HG02798 (cell line): ENCODE measurements around the gene PGLYRP1.
A peak's percentile ranks its signal among the peaks of the same experiment; 100 is the strongest.

Experiments used
- ATAC-seq: cut with Tn5 transposase; IDR thresholded peaks from one replicate; pipeline ENCODE4 v1.9.1; 2021; ENCODE audit warnings: mild to moderate bottlenecking; ENCODE audit not compliant: unreplicated experiment, poor library complexity

The PGLYRP1 gene

GRCh38 chr19:46033401-46033800 lies 10.5 kb upstream of the PGLYRP1 start:
- ATAC-seq: no peak

GRCh38 chr19:46032597-46033025 lies 9.8 kb upstream of the PGLYRP1 start:
- no peak for ATAC-seq

- ATAC-seq: no peak
Measured at GRCh38 chr19:46031781-46032596, 9.1 kb upstream of the PGLYRP1 start.

GRCh38 chr19:46030812-46031550 lies 8.1 kb upstream of the PGLYRP1 start:
- ATAC-seq: no peak

- no peak for ATAC-seq
Measured at GRCh38 chr19:46025835-46026234, 3.0 kb upstream of the PGLYRP1 start.

GRCh38 chr19:46023311-46023779 lies 492 bp upstream of the PGLYRP1 start:
- ATAC-seq: no peak

GRCh38 chr19:46022061-46022430 lies 807 bp downstream of the PGLYRP1 start:
- no peak for ATAC-seq

- no peak for ATAC-seq
Measured at GRCh38 chr19:46021531-46022041, 1.3 kb downstream of the PGLYRP1 start.

- no peak for ATAC-seq
Measured at GRCh38 chr19:46020819-46021125, 2.1 kb downstream of the PGLYRP1 start.

GRCh38 chr19:46019270-46019669 lies 3.6 kb downstream of the PGLYRP1 start:
- no peak for ATAC-seq

GRCh38 chr19:46018729-46019251 lies 4.1 kb downstream of the PGLYRP1 start:
- ATAC-seq: no peak

- no peak for ATAC-seq
Measured at GRCh38 chr19:46017874-46018675, 4.8 kb downstream of the PGLYRP1 start.

- ATAC-seq: no peak
Measured at GRCh38 chr19:46017095-46017429, 5.8 kb downstream of the PGLYRP1 start.

GRCh38 chr19:46016426-46017094 lies 6.3 kb downstream of the PGLYRP1 start:
- ATAC-seq: peak; percentile 58

GRCh38 chr19:46015687-46016425 lies 7.0 kb downstream of the PGLYRP1 start:
- peak; percentile 22 for ATAC-seq

GRCh38 chr19:46014941-46015686 lies 7.7 kb downstream of the PGLYRP1 start:
- no peak for ATAC-seq

GRCh38 chr19:46014534-46014933 lies 8.3 kb downstream of the PGLYRP1 start:
- ATAC-seq: no peak
